HepG2 (cell line): ENCODE results near the gene PLA2G4C. TPM values are rescaled to one million over a fixed set of nuclear protein-coding genes. Genes with fewer than 3 reads are reported as not detected.

Experiments used
- BCLAF1 ChIP-seq: fragments of 450-650 bp; IDR thresholded peaks from 2 replicates; pipeline ENCODE4 v1.6.1; 2017; ENCODE audit warnings: mild to moderate bottlenecking
- CBX5 ChIP-seq: sonication (generic); formaldehyde crosslinking; IDR thresholded peaks from 2 replicates; pipeline ENCODE4 v1.4.0; 2020; ENCODE audit warnings: missing genetic modification reagents, borderline replicate concordance
- ELF1 ChIP-seq: sonication (generic); formaldehyde crosslinking; IDR thresholded peaks from 2 replicates; pipeline ENCODE4 v1.4.0; 2020; ENCODE audit warnings: missing genetic modification reagents
- FOXO1 ChIP-seq: sonication (generic); formaldehyde crosslinking; IDR thresholded peaks from 2 replicates; pipeline ENCODE4 v1.4.0; 2020; ENCODE audit warnings: missing genetic modification reagents
- POLR2G ChIP-seq: fragments of 200-400 bp; formaldehyde crosslinking; IDR thresholded peaks from 2 replicates; pipeline ENCODE4 v1.6.1; 2018; ENCODE audit warnings: mild to moderate bottlenecking, low read depth, low read length, moderate library complexity
- RFXANK ChIP-seq: IDR thresholded peaks from 2 replicates; pipeline ENCODE4 v1.6.1; 2016
- ZFP36 ChIP-seq: fragments of 150-350 bp; IDR thresholded peaks from 2 replicates; pipeline ENCODE4 v1.6.1; 2018; ENCODE audit warnings: borderline replicate concordance, low read length, low read depth; ENCODE audit not compliant: partially characterized antibody
- ZNF496 ChIP-seq: sonication (generic); formaldehyde crosslinking; IDR thresholded peaks from 2 replicates; pipeline ENCODE4 v1.8.1; 2023; ENCODE audit warnings: mild to moderate bottlenecking, moderate library complexity, missing genetic modification reagents; ENCODE audit not compliant: insufficient replicate concordance
- ZNF776 ChIP-seq: sonication (generic); formaldehyde crosslinking; IDR thresholded peaks from 2 replicates; pipeline ENCODE4 v1.4.0; 2020; ENCODE audit warnings: mild to moderate bottlenecking, missing genetic modification reagents
- ZNF792 ChIP-seq: IDR thresholded peaks from 2 replicates; pipeline ENCODE4 v1.6.1; 2016
- polyA plus RNA-seq, 8 experiments: library from polyadenylated mRNA; depleted of rRNA in 3 of 8; stranded (reverse) in 7 of 8; unstranded in 1 of 8; fragments of >200 nt; fragmentation: Illumina TruSeq in 4 of 8; extraction: Trizol in 4 of 8; gene quantifications; 2 replicates each; pipeline versions ENCODE4 v1.2.1 to v1.2.3, GENCODE V29; 2011 to 2016; ENCODE audit warnings: low read depth in 4 of 8, missing spikeins in 1 of 8, mixed read lengths in 1 of 8; ENCODE audit not compliant: insufficient read depth in 1 of 8
- total RNA-seq, 5 experiments: library from RNA; depleted of rRNA; stranded (reverse); fragments of >200 nt; fragmentation: Illumina TruSeq; extraction: Trizol; gene quantifications; 2 replicates each; pipeline ENCODE4 v1.2.3, GENCODE V29; 2016; ENCODE audit warnings: low read depth in 1 of 5
- TF ChIP-seq, protein P1 (sequence below): IDR thresholded peaks from 2 replicates; pipeline ENCODE4 v1.6.1; 2016; ENCODE audit warnings: missing biosample characterization, missing genetic modification reagents, low read depth
- TF ChIP-seq, protein P2 (sequence below): sonication (generic); formaldehyde crosslinking; IDR thresholded peaks from 2 replicates; pipeline ENCODE4 v1.4.0; 2020; ENCODE audit warnings: missing genetic modification reagents
- TF ChIP-seq, protein P3 (sequence below): sonication (generic); formaldehyde crosslinking; IDR thresholded peaks from 2 replicates; pipeline ENCODE4 v1.4.0; 2020; ENCODE audit warnings: missing genetic modification reagents
- TF ChIP-seq, protein P4 (sequence below): sonication (generic); formaldehyde crosslinking; IDR thresholded peaks from 2 replicates; pipeline ENCODE4 v1.8.0; 2022; ENCODE audit warnings: missing genetic modification reagents, mild to moderate bottlenecking, inconsistent platforms, borderline replicate concordance

Gene PLA2G4C
- total and polyA plus RNA-seq, 2 of the 13 experiments (the other 11 are each of a cell fraction or from before 2014, with no cell fraction given): 1.6 to 1.7 TPM

GRCh38 chr19:48110350-48110966 is at the start of gene PLA2G4C (continued):
- TF ChIP-seq, protein P1, sequence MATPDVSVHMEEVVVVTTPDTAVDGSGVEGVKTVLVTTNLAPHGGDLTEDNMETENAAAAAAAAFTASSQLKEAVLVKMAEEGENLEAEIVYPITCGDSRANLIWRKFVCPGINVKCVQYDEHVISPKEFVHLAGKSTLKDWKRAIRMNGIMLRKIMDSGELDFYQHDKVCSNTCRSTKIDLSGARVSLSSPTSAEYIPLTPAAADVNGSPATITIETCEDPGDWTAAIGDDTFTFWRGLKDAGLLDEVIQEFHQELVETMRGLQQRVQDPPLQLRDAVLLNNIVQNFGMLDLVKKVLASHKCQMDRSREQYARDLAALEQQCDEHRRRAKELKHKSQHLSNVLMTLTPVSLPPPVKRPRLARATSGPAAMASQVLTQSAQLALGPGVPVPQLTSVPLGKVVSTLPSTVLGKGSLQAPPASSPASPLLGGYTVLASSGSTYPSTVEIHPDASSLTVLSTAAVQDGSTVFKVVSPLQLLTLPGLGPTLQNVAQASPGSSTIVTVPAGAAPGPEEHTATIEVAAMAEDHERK (CRISPR knock-in tag): no peak
- TF ChIP-seq FOXO1: 0 out of 2 replicates have a peak, but pooled peaks have one; percentile 24
- no peak for TF ChIP-seq BCLAF1
- TF ChIP-seq ZNF496 (CRISPR knock-in tag): no peak
- TF ChIP-seq, protein P2, sequence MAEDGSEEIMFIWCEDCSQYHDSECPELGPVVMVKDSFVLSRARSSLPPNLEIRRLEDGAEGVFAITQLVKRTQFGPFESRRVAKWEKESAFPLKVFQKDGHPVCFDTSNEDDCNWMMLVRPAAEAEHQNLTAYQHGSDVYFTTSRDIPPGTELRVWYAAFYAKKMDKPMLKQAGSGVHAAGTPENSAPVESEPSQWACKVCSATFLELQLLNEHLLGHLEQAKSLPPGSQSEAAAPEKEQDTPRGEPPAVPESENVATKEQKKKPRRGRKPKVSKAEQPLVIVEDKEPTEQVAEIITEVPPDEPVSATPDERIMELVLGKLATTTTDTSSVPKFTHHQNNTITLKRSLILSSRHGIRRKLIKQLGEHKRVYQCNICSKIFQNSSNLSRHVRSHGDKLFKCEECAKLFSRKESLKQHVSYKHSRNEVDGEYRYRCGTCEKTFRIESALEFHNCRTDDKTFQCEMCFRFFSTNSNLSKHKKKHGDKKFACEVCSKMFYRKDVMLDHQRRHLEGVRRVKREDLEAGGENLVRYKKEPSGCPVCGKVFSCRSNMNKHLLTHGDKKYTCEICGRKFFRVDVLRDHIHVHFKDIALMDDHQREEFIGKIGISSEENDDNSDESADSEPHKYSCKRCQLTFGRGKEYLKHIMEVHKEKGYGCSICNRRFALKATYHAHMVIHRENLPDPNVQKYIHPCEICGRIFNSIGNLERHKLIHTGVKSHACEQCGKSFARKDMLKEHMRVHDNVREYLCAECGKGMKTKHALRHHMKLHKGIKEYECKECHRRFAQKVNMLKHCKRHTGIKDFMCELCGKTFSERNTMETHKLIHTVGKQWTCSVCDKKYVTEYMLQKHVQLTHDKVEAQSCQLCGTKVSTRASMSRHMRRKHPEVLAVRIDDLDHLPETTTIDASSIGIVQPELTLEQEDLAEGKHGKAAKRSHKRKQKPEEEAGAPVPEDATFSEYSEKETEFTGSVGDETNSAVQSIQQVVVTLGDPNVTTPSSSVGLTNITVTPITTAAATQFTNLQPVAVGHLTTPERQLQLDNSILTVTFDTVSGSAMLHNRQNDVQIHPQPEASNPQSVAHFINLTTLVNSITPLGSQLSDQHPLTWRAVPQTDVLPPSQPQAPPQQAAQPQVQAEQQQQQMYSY (CRISPR knock-in tag): peak; percentile 82
- peak; percentile 86 for TF ChIP-seq POLR2G
- TF ChIP-seq ZFP36: no peak
- TF ChIP-seq ZNF776 (CRISPR knock-in tag): 0 out of 2 replicates have a peak, but pooled peaks have one; percentile 53
- TF ChIP-seq ZNF792 (CRISPR knock-in tag): 0 out of 2 replicates have a peak, but pooled peaks have one; percentile 31
- TF ChIP-seq, protein P3, sequence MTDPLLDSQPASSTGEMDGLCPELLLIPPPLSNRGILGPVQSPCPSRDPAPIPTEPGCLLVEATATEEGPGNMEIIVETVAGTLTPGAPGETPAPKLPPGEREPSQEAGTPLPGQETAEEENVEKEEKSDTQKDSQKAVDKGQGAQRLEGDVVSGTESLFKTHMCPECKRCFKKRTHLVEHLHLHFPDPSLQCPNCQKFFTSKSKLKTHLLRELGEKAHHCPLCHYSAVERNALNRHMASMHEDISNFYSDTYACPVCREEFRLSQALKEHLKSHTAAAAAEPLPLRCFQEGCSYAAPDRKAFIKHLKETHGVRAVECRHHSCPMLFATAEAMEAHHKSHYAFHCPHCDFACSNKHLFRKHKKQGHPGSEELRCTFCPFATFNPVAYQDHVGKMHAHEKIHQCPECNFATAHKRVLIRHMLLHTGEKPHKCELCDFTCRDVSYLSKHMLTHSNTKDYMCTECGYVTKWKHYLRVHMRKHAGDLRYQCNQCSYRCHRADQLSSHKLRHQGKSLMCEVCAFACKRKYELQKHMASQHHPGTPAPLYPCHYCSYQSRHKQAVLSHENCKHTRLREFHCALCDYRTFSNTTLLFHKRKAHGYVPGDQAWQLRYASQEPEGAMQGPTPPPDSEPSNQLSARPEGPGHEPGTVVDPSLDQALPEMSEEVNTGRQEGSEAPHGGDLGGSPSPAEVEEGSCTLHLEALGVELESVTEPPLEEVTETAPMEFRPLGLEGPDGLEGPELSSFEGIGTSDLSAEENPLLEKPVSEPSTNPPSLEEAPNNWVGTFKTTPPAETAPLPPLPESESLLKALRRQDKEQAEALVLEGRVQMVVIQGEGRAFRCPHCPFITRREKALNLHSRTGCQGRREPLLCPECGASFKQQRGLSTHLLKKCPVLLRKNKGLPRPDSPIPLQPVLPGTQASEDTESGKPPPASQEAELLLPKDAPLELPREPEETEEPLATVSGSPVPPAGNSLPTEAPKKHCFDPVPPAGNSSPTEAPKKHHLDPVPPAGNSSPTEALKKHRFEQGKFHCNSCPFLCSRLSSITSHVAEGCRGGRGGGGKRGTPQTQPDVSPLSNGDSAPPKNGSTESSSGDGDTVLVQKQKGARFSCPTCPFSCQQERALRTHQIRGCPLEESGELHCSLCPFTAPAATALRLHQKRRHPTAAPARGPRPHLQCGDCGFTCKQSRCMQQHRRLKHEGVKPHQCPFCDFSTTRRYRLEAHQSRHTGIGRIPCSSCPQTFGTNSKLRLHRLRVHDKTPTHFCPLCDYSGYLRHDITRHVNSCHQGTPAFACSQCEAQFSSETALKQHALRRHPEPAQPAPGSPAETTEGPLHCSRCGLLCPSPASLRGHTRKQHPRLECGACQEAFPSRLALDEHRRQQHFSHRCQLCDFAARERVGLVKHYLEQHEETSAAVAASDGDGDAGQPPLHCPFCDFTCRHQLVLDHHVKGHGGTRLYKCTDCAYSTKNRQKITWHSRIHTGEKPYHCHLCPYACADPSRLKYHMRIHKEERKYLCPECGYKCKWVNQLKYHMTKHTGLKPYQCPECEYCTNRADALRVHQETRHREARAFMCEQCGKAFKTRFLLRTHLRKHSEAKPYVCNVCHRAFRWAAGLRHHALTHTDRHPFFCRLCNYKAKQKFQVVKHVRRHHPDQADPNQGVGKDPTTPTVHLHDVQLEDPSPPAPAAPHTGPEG (CRISPR knock-in tag): no peak
- no peak for TF ChIP-seq RFXANK (CRISPR knock-in tag)
- no peak for TF ChIP-seq CBX5
- TF ChIP-seq, protein P4, sequence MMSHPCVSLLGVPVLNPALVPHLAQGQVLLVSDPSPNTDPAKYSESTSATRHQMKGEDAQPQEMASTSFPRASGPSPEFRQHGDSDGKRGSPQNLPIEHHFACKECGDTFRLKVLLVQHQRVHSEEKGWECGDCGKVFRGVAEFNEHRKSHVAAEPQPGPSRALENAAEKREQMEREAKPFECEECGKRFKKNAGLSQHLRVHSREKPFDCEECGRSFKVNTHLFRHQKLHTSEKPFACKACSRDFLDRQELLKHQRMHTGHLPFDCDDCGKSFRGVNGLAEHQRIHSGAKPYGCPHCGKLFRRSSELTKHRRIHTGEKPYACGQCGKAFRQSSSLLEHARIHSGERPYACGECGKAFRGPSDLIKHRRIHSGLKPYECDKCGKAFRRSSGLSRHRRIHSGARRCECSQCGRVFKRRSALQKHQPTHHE (CRISPR knock-in tag): no peak
- TF ChIP-seq ELF1: peak; percentile 49
